D721Med (cell line): Measurements from ENCODE around the gene ADAM22.
"Not testable (repeated sequence)": the region's sequence is repeated elsewhere in the genome, so short reads cannot be mapped to it uniquely, and the experiment has no call there.

Experiments
- DNase-seq: peaks from one replicate; pipeline ENCODE4 v3.0.0; 2011; ENCODE audit warnings: low spot score; ENCODE audit not compliant: insufficient read length
- FAIRE-seq: peaks from 2 replicates; lab custom pipeline; 2011; peaks lifted over from hg19 to GRCh38; lab: Jason Lieb, UNC
- TF ChIP-seq, protein P1 (sequence below): IDR thresholded peaks from 2 replicates; pipeline ENCODE4 v1.5.1; 2012; ENCODE audit warnings: mild to moderate bottlenecking, control low read depth; ENCODE audit not compliant: insufficient read depth; ENCODE audit errors: missing control alignments

ADAM22 gene

GRCh38 chr7:87912121-87912520 lies 21.9 kb upstream of the ADAM22 start:
- FAIRE-seq: no peak
- DNase-seq: no peak
- TF ChIP-seq, protein P1, sequence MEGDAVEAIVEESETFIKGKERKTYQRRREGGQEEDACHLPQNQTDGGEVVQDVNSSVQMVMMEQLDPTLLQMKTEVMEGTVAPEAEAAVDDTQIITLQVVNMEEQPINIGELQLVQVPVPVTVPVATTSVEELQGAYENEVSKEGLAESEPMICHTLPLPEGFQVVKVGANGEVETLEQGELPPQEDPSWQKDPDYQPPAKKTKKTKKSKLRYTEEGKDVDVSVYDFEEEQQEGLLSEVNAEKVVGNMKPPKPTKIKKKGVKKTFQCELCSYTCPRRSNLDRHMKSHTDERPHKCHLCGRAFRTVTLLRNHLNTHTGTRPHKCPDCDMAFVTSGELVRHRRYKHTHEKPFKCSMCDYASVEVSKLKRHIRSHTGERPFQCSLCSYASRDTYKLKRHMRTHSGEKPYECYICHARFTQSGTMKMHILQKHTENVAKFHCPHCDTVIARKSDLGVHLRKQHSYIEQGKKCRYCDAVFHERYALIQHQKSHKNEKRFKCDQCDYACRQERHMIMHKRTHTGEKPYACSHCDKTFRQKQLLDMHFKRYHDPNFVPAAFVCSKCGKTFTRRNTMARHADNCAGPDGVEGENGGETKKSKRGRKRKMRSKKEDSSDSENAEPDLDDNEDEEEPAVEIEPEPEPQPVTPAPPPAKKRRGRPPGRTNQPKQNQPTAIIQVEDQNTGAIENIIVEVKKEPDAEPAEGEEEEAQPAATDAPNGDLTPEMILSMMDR: no peak

GRCh38 chr7:87918740-87919139 lies 15.3 kb upstream of the ADAM22 start:
- FAIRE-seq: no peak
- TF ChIP-seq, protein P1: no peak
- DNase-seq: no peak

DNA sequence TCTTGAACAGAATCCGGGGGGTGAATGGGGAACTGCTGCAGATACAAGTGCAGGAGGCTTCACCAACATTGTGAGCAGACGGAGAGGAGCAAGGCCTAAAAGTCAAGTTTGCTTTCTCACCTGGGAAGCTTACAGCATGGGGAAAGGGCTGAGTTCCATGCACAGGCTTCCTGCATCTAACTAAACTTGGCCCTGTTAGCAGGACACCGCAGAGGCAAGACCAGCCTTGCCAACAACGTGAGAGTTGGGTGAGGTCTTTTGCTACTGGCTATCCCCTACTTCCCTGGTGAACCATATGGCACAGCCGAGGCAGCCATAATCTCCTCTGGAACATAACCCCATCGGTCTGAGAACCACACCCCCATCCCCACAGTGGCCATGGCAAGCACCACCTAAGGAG lies 14.2 kb upstream of the ADAM22 start:
- FAIRE-seq: no peak

GRCh38 chr7:87920578-87920977 lies 13.5 kb upstream of the ADAM22 start:
- TF ChIP-seq, protein P1: no peak
- no peak for DNase-seq
- FAIRE-seq: no peak

More for the DNA sequence above, 14.2 kb upstream of the ADAM22 start:
- DNase-seq: no peak
- TF ChIP-seq, protein P1: no peak

GRCh38 chr7:87922759-87923395 lies 11.2 kb upstream of the ADAM22 start:
- DNase-seq, FAIRE-seq: not testable (repeated sequence)

DNA sequence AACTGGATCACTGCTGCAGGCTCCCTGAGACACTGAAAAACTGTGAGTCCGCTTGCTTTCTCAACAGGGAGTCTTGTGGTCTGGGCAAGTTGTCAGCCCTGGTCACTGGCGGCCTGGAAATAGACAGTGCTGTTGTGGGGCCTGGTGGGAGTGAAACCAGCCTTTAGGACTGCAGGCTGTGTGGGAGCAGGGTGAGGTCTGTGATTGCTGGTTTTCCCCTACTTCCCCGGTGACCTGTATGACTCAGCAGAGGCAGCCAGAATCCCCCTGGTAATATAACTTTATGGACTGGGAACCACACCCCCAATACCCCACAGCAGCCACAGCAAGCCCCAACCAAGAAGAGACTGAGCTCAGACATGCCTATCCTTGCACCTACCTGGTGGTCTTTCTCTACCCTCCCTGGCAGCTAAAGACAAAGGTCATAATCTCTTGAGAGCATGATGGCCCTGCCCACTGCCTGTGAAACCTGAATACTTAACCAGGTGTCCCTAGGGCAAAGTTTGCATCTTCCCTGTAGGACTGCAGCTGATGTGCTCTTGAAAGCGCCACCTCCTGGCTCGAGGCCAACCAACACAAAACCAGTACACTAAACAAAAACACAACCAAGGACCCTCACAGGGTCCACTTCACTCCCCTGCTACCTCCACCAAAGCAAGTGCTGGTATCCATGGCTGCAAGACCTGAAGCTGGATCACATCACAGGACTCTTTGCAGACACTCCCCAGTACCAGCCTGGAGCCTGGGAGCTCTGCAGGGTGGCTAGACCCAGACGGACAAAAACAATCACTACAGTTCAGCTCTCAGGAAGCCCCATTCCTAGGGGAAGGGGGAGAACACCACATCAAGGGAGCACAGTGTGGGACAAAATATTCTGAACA lies 7.2 kb upstream of the ADAM22 start:
- no peak for FAIRE-seq
- no peak for DNase-seq
- TF ChIP-seq, protein P1: no peak

GRCh38 chr7:87933605-87933952 lies 472 bp upstream of the ADAM22 start:
- FAIRE-seq: no peak

More at GRCh38 chr7:87933605-87933952, 472 bp upstream of the ADAM22 start:
- no peak for DNase-seq
- TF ChIP-seq, protein P1: no peak
